ENCODE measurements around the gene RAB8B.

RAB8B gene

GRCh38 chr15:63188926-63189871, at the start of gene RAB8B:
Gene RAB8B (plus strand): TSS chr15:63189606. CDS start chr15:63189625, 19 bp downstream.
- H3K4me3 ChIP-seq (ENCODE audit: low read depth in 1 of 2, low read length in 2 of 2) = peak within 1 kb of the TSS; percentile 77 to 92
- no peaks in the 10 kb centered on the region for H3K9me3 ChIP-seq (ENCODE audit: control insufficient read depth in 1 of 2, low read length in 2 of 2)
- H3K27me3 ChIP-seq (ENCODE audit: low read depth, low read length) = no peaks in the 10 kb centered on the region
- H3K27ac ChIP-seq (ENCODE audit: low read length) = peak within 1 kb of the TSS; percentile 95
- H3K36me3 ChIP-seq (ENCODE audit: control insufficient read depth in 1 of 2, insufficient read depth in 2 of 2, low read length in 2 of 2) = no peaks in the 10 kb centered on the region
- peaks cover 2 to 11% of the 10 kb centered on the region in 2 donors for H3K4me1 ChIP-seq (ENCODE audit: control insufficient read depth in 1 of 2, insufficient read depth in 2 of 2, low read length in 2 of 2)

DNA sequence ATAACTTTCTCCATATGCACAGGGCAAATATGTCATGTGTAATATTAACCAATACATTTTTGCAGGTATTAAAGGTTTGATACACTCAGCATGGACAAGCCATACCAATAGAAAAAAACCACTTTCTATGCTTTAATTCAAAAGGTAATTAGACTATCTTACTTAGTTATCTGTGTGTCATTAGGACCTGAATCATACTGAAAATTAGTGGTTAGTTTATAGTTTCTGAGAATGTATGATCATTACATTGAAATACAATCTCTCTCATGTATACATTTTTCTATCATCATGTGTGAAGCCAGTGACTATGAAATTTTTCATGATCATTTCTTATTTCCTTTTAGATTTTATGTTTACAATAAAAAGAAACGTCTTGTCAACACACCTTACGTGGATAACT, 48.5 kb upstream of the RAB8B start:
- Histone ChIP-seq H3K36me3 (ENCODE audit: control insufficient read depth in 1 of 2, insufficient read depth in 2 of 2, low read length in 2 of 2) (peaks cover 12 to 14% of the 10 kb centered on the region in 2 donors), H3K9me3 (ENCODE audit: control insufficient read depth in 1 of 2, low read length in 2 of 2) (no peaks in the 10 kb centered on the region), H3K4me3 (ENCODE audit: low read depth in 1 of 2, low read length in 2 of 2) (no peak overlapping the region), H3K27ac (ENCODE audit: low read length) (no peak overlapping the region), H3K27me3 (ENCODE audit: low read depth, low read length) (no peaks in the 10 kb centered on the region), H3K4me1 (ENCODE audit: control insufficient read depth in 1 of 2, insufficient read depth in 2 of 2, low read length in 2 of 2) (no peaks in the 10 kb centered on the region)

DNA sequence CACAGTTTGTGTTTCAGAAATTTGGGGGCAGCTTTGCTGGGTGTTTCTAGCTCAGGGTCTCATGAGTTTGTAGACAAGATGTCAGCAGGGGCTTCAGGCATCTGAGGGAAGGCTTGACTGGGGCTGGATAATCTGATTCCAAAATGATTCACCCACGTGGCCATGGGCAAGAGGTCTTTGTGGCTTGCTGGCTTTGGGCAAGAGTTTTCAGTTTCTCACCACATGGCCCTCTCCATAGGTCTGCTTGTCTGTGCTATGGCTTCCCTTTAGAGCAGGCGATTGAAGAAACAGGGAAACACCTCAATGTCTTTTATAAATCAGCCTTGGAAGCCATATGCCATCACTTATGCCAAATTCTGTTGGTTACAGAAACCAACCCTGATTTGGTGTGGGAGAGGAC, 44.0 kb upstream of the RAB8B start:
- Histone ChIP-seq H3K9me3 (ENCODE audit: control insufficient read depth in 1 of 2, low read length in 2 of 2) (no peaks in the 10 kb centered on the region), H3K27me3 (ENCODE audit: low read depth, low read length) (no peaks in the 10 kb centered on the region), H3K4me3 (ENCODE audit: low read depth in 1 of 2, low read length in 2 of 2) (no peak overlapping the region), H3K4me1 (ENCODE audit: control insufficient read depth in 1 of 2, insufficient read depth in 2 of 2, low read length in 2 of 2) (no peaks in the 10 kb centered on the region), H3K36me3 (ENCODE audit: control insufficient read depth in 1 of 2, insufficient read depth in 2 of 2, low read length in 2 of 2) (peaks cover 18 to 21% of the 10 kb centered on the region in 2 donors), H3K27ac (ENCODE audit: low read length) (no peak overlapping the region)

- Histone ChIP-seq H3K36me3 (ENCODE audit: control insufficient read depth in 1 of 2, insufficient read depth in 2 of 2, low read length in 2 of 2) (peaks cover 20 to 25% of the 10 kb centered on the region in 2 donors), H3K27ac (ENCODE audit: low read length) (no peak overlapping the region), H3K27me3 (ENCODE audit: low read depth, low read length) (no peaks in the 10 kb centered on the region), H3K4me1 (ENCODE audit: control insufficient read depth in 1 of 2, insufficient read depth in 2 of 2, low read length in 2 of 2) (no peaks in the 10 kb centered on the region), H3K4me3 (ENCODE audit: low read depth in 1 of 2, low read length in 2 of 2) (no peak overlapping the region), H3K9me3 (ENCODE audit: control insufficient read depth in 1 of 2, low read length in 2 of 2) (no peaks in the 10 kb centered on the region)
Observed at GRCh38 chr15:63146684-63147083, 42.7 kb upstream of the RAB8B start.

DNA sequence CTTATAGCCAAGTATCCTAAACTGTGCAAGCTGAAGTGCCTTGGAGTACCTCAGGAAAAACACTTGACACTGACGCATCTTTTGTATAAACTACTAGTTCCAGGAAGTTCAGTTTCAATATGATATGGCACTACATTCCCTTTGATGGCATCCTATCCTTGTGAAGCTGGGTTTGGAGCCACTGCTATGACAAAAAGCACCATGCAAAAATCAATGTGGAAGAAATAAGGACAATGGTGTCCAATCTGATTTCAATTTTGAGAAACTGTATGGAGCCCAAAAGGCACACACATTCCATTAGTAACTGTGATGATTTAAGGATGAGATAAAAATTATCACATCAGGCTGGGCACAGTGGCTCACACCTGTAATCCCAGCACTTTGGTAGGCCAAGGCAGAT, 37.7 kb upstream of the RAB8B start:
- H3K4me3 ChIP-seq (ENCODE audit: low read depth in 1 of 2, low read length in 2 of 2) = no peak overlapping the region
- H3K36me3 ChIP-seq (ENCODE audit: control insufficient read depth in 1 of 2, insufficient read depth in 2 of 2, low read length in 2 of 2) = peaks cover 30 to 35% of the 10 kb centered on the region in 2 donors
- no peak overlapping the region for H3K27ac ChIP-seq (ENCODE audit: low read length)
- peaks cover 0 to 8% of the 10 kb centered on the region in 2 donors for H3K4me1 ChIP-seq (ENCODE audit: control insufficient read depth in 1 of 2, insufficient read depth in 2 of 2, low read length in 2 of 2)
- no peaks in the 10 kb centered on the region for H3K9me3 ChIP-seq (ENCODE audit: control insufficient read depth in 1 of 2, low read length in 2 of 2)
- H3K27me3 ChIP-seq (ENCODE audit: low read depth, low read length) = no peaks in the 10 kb centered on the region

DNA sequence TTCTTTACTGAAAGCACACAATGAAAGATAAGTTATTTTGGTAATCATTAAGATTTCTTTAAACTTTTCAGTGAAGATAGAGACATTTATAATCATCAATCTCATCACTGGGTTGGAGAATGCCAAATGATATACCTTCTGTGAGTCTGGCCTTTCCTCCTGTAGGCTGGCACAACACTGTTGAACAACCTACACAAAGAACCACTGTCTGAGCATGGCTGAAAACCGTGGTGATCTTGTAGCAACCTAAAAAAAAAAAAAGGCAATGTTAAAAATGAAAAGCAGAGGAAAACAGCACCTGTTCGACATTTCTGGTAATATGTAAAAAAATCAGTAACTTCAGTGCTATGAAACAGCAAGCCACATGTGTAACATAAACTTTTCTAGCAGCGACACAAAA, 33.9 kb upstream of the RAB8B start:
- Histone ChIP-seq H3K4me1 (ENCODE audit: control insufficient read depth in 1 of 2, insufficient read depth in 2 of 2, low read length in 2 of 2) (peaks cover 0 to 8% of the 10 kb centered on the region in 2 donors), H3K4me3 (ENCODE audit: low read depth in 1 of 2, low read length in 2 of 2) (peak overlapping the region; percentile 45 to 93), H3K36me3 (ENCODE audit: control insufficient read depth in 1 of 2, insufficient read depth in 2 of 2, low read length in 2 of 2) (peaks cover 23 to 28% of the 10 kb centered on the region in 2 donors), H3K27ac (ENCODE audit: low read length) (no peak overlapping the region), H3K9me3 (ENCODE audit: control insufficient read depth in 1 of 2, low read length in 2 of 2) (no peaks in the 10 kb centered on the region), H3K27me3 (ENCODE audit: low read depth, low read length) (no peaks in the 10 kb centered on the region)

DNA sequence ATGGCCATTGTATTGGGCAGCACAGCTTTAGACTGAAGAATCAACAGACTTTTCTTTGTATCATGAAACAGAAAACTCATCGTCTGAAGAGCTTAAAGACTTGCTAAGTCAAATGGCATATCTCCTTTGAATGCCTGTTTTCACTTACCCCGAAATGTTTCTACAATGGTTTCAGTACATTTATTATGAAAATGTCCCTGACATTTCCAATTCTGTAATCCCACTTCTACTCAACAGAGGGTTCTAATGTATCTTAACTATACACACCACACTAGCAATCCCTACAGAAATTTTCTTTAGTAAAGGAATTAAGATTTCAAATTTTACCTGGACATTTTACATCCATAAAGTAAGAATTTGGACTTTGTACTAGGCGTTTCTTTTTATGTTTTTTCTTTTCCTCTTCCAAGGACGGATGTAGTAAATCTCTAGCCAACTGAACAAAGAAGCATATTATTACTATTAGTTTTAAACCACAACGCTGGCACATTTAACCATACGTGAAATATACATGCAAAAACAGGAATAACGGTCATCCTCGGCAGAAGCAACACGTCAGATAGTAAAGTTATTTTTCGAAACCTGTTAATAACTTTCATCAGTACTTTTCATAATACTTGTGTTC, 33.2 kb upstream of the RAB8B start:
- Histone ChIP-seq H3K4me3 (ENCODE audit: low read depth in 1 of 2, low read length in 2 of 2) (peak overlapping the region; percentile 93 to 94), H3K9me3 (ENCODE audit: control insufficient read depth in 1 of 2, low read length in 2 of 2) (no peaks in the 10 kb centered on the region), H3K36me3 (ENCODE audit: control insufficient read depth in 1 of 2, insufficient read depth in 2 of 2, low read length in 2 of 2) (peaks cover 23 to 26% of the 10 kb centered on the region in 2 donors), H3K27me3 (ENCODE audit: low read depth, low read length) (no peaks in the 10 kb centered on the region), H3K27ac (ENCODE audit: low read length) (peak overlapping the region; percentile 97), H3K4me1 (ENCODE audit: control insufficient read depth in 1 of 2, insufficient read depth in 2 of 2, low read length in 2 of 2) (peaks cover 0 to 8% of the 10 kb centered on the region in 2 donors)

DNA sequence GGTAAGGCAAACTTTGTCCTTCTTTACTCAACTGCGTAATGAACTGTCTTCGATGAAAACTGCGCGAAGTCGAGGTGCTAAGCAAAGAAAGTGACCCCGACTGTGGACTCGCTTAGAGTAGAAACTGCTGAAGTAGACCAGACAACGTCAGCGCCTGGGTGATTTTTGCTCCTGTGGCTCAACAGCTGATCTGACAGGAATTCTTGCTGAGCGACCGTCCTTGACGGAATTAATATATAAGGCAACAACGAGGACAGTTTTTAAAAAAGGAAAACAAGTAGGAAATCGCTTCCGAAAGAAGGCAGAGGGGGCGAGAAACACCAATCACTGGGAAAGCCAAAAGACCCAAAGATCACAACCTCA, 32.7 kb upstream of the RAB8B start:
- H3K27ac ChIP-seq (ENCODE audit: low read length) = peak overlapping the region; percentile 97
- peaks cover 19 to 21% of the 10 kb centered on the region in 2 donors for H3K36me3 ChIP-seq (ENCODE audit: control insufficient read depth in 1 of 2, insufficient read depth in 2 of 2, low read length in 2 of 2)
- no peaks in the 10 kb centered on the region for H3K9me3 ChIP-seq (ENCODE audit: control insufficient read depth in 1 of 2, low read length in 2 of 2)
- H3K27me3 ChIP-seq (ENCODE audit: low read depth, low read length) = no peaks in the 10 kb centered on the region
- H3K4me1 ChIP-seq (ENCODE audit: control insufficient read depth in 1 of 2, insufficient read depth in 2 of 2, low read length in 2 of 2) = peaks cover 0 to 8% of the 10 kb centered on the region in 2 donors
- peak overlapping the region; percentile 93 to 94 for H3K4me3 ChIP-seq (ENCODE audit: low read depth in 1 of 2, low read length in 2 of 2)

GRCh38 chr15:63157118-63157843, 32.1 kb upstream of the RAB8B start, which contains the start of gene RPS27L:
Gene RPS27L (minus strand): TSS chr15:63157477. CDS start chr15:63157405, 72 bp downstream.
- no peaks in the 10 kb centered on the region for H3K27me3 ChIP-seq (ENCODE audit: low read depth, low read length)
- peaks cover 0 to 8% of the 10 kb centered on the region in 2 donors for H3K4me1 ChIP-seq (ENCODE audit: control insufficient read depth in 1 of 2, insufficient read depth in 2 of 2, low read length in 2 of 2)
- H3K9me3 ChIP-seq (ENCODE audit: control insufficient read depth in 1 of 2, low read length in 2 of 2) = no peaks in the 10 kb centered on the region
- peak within 1 kb of the TSS; percentile 97 for H3K27ac ChIP-seq (ENCODE audit: low read length)
- H3K36me3 ChIP-seq (ENCODE audit: control insufficient read depth in 1 of 2, insufficient read depth in 2 of 2, low read length in 2 of 2) = peaks cover 16 to 18% of the 10 kb centered on the region in 2 donors
- peak within 1 kb of the TSS; percentile 93 to 94 for H3K4me3 ChIP-seq (ENCODE audit: low read depth in 1 of 2, low read length in 2 of 2)

- Histone ChIP-seq H3K27me3 (ENCODE audit: low read depth, low read length) (no peaks in the 10 kb centered on the region), H3K27ac (ENCODE audit: low read length) (peak overlapping the region; percentile 97), H3K4me3 (ENCODE audit: low read depth in 1 of 2, low read length in 2 of 2) (peak overlapping the region; percentile 93 to 94), H3K4me1 (ENCODE audit: control insufficient read depth in 1 of 2, insufficient read depth in 2 of 2, low read length in 2 of 2) (peaks cover 0 to 8% of the 10 kb centered on the region in 2 donors), H3K9me3 (ENCODE audit: control insufficient read depth in 1 of 2, low read length in 2 of 2) (no peaks in the 10 kb centered on the region), H3K36me3 (ENCODE audit: control insufficient read depth in 1 of 2, insufficient read depth in 2 of 2, low read length in 2 of 2) (peaks cover 11 to 13% of the 10 kb centered on the region in 2 donors)
Observed at GRCh38 chr15:63157891-63158431, 31.4 kb upstream of the RAB8B start.

All from muscle layer of duodenum (tissue), 2 donors.